Activated effector memory CD4-positive, alpha-beta T cell treated with anti-CD3 and anti-CD28 coated beads, Interleukin-2, amount 50 U/mL, for 16 hours (primary cell): ENCODE measurements around the gene ARHGEF17.

ENCODE experiments used
- DNase-seq: peaks from one replicate; pipeline ENCODE4 v3.0.0-alpha.2; 2020

ARHGEF17 gene

DNA sequence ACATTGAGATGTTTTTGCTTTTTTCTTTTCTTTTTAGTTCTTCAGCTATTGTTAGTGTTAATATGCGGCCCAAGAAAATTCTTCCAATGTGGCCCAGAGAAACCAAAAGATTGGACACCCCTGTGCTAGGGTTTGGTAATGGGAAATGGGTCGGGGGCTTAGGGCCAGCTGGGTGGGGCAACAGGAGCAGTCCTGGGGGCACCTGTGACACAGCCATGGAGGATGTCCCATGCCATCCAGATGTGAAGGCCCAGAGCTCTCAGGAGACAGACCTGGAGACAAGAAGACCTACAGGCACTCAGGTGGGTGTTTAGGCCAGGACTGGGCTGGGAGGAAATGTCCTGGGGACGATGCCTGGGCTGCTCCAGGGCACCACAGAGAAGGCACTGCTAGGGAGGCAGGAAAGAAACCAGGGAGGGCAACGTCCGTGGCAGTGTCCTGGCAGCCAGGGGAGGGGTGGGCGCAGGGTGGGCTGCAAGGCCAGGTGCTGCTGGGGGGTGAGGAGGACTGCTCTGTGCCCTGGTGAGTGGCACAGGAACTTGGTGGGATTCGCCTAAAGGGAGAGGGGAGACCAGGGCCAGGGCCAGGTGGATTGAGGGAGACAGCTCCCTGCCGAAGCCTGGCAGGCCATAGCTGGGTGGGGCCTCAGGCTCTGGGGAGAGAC is 89.5 kb downstream of the ARHGEF17 start:
- no peak for DNase-seq

DNA sequence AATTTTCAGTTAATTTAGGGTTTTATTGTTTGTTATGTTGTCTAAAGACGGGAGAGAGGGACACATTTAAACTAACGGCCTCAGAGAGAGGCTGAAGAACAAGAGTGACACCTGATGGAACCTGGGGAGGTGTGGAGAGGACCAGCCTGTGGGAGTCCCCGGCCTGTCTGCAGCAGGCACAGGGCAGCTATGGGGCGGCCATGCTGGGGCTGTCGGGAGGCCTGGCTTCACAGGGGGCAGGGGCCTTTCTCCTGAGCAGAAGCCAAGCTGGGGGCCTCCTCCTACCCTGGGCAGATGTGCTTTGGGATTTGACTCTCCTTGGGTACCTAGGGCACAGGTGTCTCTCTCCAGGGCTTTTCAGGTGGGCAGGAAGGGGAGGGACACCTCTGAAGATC is 90.1 kb downstream of the ARHGEF17 start:
- DNase-seq: no peak

- DNase-seq: no peak
Measured at GRCh38 chr11:73398721-73399120, 90.6 kb downstream of the ARHGEF17 start.

GRCh38 chr11:73399159-73399590 is 91.1 kb downstream of the ARHGEF17 start:
- DNase-seq: no peak

DNA sequence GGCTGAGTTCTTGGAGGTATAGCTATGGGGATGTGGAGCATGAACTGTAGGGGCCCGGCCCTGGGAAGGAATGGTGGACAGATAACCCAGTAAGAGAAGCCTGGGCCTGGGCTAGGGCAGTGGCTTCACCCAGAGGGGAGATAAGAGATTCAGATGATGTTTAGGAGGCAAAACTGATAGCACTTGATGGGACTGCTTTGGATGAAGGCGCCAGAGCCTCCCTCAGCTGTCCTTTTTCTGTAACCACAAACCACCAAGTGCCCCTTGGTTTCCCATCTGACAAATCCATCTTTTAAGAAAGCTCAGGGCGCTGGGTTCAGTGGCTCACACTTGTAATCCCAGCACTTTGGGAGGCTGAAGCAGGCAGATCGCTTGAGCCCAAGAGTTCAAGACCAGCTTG is 91.6 kb downstream of the ARHGEF17 start:
- no peak for DNase-seq

GRCh38 chr11:73400293-73400692 is 92.2 kb downstream of the ARHGEF17 start:
- no peak for DNase-seq

GRCh38 chr11:73401217-73401923 is 93.3 kb downstream of the ARHGEF17 start:
- DNase-seq: no peak

GRCh38 chr11:73401924-73402833 is 94.1 kb downstream of the ARHGEF17 start:
- DNase-seq: no peak

GRCh38 chr11:73402834-73403185 is 94.7 kb downstream of the ARHGEF17 start:
- DNase-seq: no peak

DNA sequence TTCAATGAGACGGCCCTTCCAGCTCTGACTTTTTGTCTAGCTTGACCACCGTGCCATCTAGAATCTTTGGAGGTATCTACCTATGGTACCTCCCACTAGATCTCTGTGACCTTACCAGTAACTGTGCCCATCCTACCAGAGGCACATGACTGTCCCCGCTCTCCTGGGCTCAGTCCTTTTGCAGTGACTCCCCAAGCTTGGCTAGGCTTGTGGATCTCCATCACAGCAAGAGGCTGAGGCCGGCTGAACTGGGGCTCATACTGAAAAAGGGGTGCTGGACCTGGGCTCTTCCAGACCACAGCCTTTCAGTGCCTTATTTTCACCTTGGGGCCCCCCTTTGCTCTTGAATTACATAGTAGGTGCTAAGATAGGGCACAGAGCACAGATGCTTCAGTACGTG is 95.5 kb downstream of the ARHGEF17 start:
- no peak for DNase-seq

- DNase-seq: no peak
Measured at GRCh38 chr11:73404048-73404447, 96.0 kb downstream of the ARHGEF17 start.

DNA sequence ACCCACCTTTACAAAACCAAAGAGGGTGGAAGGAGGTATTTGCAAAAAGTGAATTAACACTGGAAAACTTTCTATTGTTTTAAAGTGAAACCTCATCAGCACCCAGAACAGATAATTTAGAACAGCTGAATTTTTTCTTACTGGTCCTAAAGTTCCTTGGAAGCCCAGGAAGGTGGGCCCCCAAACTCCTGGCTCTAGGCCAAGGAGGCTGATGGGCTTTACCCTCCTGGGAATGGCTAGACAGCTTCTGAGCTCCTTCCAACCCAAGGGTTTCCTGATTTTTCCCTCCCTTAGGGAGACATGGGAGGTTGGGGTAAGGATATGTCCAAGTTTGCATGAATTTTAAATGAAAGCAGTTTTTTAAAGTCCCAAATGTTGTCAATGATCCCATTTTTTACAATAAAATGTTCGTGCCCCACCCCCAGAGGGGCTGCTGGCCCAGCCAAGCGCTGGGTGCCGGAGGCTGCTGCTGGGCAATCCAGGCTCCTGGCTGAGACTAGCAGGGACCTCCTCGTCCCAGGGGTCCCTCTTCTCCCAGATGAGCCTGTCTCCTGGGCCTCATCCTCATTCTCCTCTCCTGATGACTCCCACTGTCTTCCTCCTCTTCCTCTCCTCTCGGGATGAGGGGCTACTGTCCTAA is 96.5 kb downstream of the ARHGEF17 start:
- DNase-seq: no peak

DNA sequence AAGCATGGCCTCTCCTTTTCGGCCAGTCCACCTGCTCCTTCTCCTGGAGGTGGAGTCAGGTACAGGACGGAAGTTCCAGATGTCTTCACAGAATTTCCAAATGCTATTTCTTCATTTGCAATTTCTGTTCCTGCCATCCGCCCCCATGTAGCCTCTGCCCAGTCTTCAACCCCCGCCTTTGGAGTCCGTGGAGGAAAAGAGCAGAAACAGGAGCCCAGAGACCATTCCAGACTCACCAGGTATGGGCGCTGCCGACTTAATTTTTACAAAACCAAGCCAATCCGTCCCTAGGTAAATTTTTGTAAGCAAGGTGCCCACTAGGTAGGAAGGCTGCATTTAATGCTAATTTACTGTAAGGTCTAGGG is 97.1 kb downstream of the ARHGEF17 start:
- DNase-seq: no peak

- DNase-seq: no peak
Measured at GRCh38 chr11:73406131-73406530, 98.1 kb downstream of the ARHGEF17 start.

GRCh38 chr11:73406619-73407018 is 98.5 kb downstream of the ARHGEF17 start:
- no peak for DNase-seq

DNA sequence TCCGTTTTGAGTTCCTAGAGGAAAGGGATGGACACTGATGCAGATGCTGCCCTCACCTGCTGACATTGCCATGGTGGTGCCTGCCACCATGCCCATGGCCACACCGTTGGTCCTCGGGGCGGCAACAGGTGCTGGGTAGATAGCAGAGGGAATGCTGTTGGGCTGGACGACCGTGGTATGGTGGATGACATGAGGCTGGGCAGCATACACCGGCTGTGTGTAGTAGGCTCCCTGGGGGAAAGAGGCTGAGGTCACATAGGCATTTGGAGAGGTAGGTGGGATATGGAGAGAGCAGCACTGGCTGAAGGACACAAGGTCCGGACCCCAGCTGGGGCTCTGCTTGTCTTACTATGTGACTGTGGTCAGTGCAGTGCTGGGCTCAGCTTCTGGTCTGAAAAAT is 101.4 kb downstream of the ARHGEF17 start:
- no peak for DNase-seq

GRCh38 chr11:73410627-73411026 is 102.6 kb downstream of the ARHGEF17 start:
- DNase-seq: no peak

GRCh38 chr11:73411031-73411430 is 103.0 kb downstream of the ARHGEF17 start:
- DNase-seq: no peak

- no peak for DNase-seq
Measured at GRCh38 chr11:73412308-73412707, 104.2 kb downstream of the ARHGEF17 start.

GRCh38 chr11:73413256-73413655 is 105.2 kb downstream of the ARHGEF17 start:
- no peak for DNase-seq

- no peak for DNase-seq
Measured at GRCh38 chr11:73414977-73415651, 107.0 kb downstream of the ARHGEF17 start.

DNA sequence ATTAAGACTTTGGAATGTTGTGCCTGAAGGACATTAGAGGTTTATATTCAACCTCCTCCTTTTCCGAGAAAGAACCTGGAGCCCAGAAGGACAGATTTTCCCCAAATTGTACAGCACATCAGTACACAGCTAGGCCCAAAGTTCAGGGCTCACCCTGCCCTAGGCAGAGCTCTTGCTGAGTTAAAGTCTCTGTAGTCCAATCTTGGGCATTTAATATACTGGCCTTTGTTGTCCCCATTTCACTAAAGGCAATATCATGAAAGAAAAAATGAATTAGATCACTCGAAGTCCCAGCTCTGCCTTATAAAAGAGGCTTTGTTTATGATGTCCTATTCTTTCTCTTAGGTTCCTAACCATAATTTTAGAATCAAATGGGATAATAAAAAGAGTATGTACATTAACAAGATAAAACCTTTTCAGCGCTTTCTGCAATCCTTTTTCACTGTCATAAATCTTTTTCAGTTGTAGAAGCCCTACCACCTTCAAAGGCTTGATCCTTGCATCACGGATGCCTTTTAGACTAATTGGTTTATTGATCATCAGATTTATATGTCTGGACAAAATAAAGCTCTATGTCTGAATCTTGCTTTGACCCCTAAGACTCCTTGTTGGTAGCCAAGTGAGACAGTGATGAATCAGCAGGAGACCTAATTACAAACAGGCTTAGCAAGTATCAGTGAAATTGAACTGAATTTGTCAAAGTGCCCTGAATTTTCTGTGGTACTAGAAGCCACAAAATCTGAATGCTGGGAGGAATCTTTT is 108.0 kb downstream of the ARHGEF17 start:
- DNase-seq: no peak
